Vagina (tissue), 2 donors: Measurements from ENCODE around the gene MYB. TPM values are rescaled to one million over a fixed set of nuclear protein-coding genes. Genes with fewer than 3 reads are reported as not detected.

ENCODE experiments used
- DNase-seq, 2 donors: peaks; one replicate each; pipeline ENCODE4 v3.0.0-alpha.2; 2017; ENCODE audit errors: extremely low spot score in 2 of 2
- H3K27ac ChIP-seq: fragments of 200-600 bp; sonication (generic); one replicate; pipeline ENCODE4 v1.5.1; 2019
- H3K27me3 ChIP-seq: fragments of 200-600 bp; sonication (generic); one replicate; pipeline ENCODE4 v1.5.1; 2019
- H3K36me3 ChIP-seq, 2 donors: fragments of 200-600 bp; sonication (generic); one replicate each; pipeline ENCODE4 v1.5.1; 2017 to 2019
- H3K4me1 ChIP-seq: fragments of 200-600 bp; sonication (generic); one replicate; pipeline ENCODE4 v1.5.1; 2019
- H3K4me3 ChIP-seq, 2 donors: fragments of 200-600 bp; sonication (generic); 1 replicate in 1 of 2; 2 replicates in 1 of 2; pipeline ENCODE4 v1.5.1; 2016 to 2019
- H3K9me3 ChIP-seq: fragments of 200-600 bp; sonication (generic); one replicate; pipeline ENCODE4 v1.5.1; 2019
- POLR2A ChIP-seq, 2 donors: fragments of 450-650 bp; IDR thresholded peaks; one replicate each; pipeline ENCODE4 v1.6.1; 2017; ENCODE audit warnings: antibody characterized with exemption in 2 of 2, mild to moderate bottlenecking in 2 of 2, moderate library complexity in 2 of 2
- POLR2AphosphoS5 ChIP-seq, 2 donors: sonication (generic); formaldehyde crosslinking; IDR thresholded peaks; one replicate each; pipeline ENCODE4 v1.9.0; 2017; ENCODE audit warnings: antibody characterized with exemption in 2 of 2, mild to moderate bottlenecking in 2 of 2, low read depth in 1 of 2; ENCODE audit not compliant: insufficient read depth in 1 of 2
- intact Hi-C: fragments of 100-400 bp; cut with DNase I; formaldehyde crosslinking; loops from one replicate; pipeline ENCODE4 v1.15.1; 2023
- total RNA-seq: library from RNA; depleted of rRNA; stranded (reverse); fragments of >200 nt; gene quantifications from one replicate; pipeline ENCODE4 v1.2.3, GENCODE V29; 2016
- TF ChIP-seq, protein P1 (sequence below), 3 experiments: fragments of 450-650 bp in 2 of 3; fragments of 200-600 bp in 1 of 3; sonication (generic) in 1 of 3; IDR thresholded peaks; one replicate each; pipeline ENCODE4 v1.5.1; 2017 to 2019; ENCODE audit warnings: antibody characterized with exemption in 3 of 3, mild to moderate bottlenecking in 2 of 3, moderate library complexity in 2 of 3

MYB gene
- total RNA-seq, 1 donor from 2014 or later = 2.5 TPM

DNA sequence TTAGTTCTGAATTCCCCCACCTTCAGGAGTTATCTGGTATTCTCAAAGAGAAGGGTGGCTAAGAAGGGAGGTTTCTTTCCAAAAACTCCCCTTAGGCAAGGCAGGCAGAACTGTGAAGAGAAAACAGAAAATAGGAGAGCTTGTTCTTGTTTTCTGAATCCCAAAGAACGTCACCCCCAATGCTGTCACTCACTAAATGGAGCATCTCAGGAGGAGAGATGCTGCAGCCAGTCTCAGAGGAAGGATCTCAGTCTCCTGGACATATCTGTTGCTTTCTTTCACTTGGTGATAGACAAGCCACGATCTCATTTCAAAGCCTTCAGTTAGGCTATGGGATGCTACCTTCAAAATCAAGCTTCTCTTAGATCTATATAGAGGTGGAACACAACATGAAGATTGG lies 16.1 kb upstream of the MYB start:
- Histone ChIP-seq H3K9me3 (no peaks in the 10 kb centered on the region), H3K27me3 (no peaks in the 10 kb centered on the region), H3K4me1 (no peaks in the 10 kb centered on the region), H3K4me3 (no peak overlapping the region), H3K36me3 (no peaks in the 10 kb centered on the region), H3K27ac (no peak overlapping the region)
- TF ChIP-seq POLR2A (IDR thresholded peaks at IDR 0.05) (no peak), POLR2AphosphoS5 (IDR thresholded peaks at IDR 0.05; ENCODE audit: insufficient read depth in 1 of 2, low read depth in 1 of 2) (no peak)
- TF ChIP-seq, protein P1, sequence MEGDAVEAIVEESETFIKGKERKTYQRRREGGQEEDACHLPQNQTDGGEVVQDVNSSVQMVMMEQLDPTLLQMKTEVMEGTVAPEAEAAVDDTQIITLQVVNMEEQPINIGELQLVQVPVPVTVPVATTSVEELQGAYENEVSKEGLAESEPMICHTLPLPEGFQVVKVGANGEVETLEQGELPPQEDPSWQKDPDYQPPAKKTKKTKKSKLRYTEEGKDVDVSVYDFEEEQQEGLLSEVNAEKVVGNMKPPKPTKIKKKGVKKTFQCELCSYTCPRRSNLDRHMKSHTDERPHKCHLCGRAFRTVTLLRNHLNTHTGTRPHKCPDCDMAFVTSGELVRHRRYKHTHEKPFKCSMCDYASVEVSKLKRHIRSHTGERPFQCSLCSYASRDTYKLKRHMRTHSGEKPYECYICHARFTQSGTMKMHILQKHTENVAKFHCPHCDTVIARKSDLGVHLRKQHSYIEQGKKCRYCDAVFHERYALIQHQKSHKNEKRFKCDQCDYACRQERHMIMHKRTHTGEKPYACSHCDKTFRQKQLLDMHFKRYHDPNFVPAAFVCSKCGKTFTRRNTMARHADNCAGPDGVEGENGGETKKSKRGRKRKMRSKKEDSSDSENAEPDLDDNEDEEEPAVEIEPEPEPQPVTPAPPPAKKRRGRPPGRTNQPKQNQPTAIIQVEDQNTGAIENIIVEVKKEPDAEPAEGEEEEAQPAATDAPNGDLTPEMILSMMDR (IDR thresholded peaks at IDR 0.05) = no peak
- intact Hi-C loops = no loop called here
- DNase-seq = no peak

- no peak for DNase-seq
- H3K4me3 ChIP-seq = no peak overlapping the region
- intact Hi-C loops = no loop called here
- H3K36me3 ChIP-seq = no peaks in the 10 kb centered on the region
- no peak overlapping the region for H3K27ac ChIP-seq
- H3K9me3 ChIP-seq = no peaks in the 10 kb centered on the region
- H3K27me3 ChIP-seq = no peaks in the 10 kb centered on the region
- no peaks in the 10 kb centered on the region for H3K4me1 ChIP-seq
- no peak for TF ChIP-seq POLR2AphosphoS5 (IDR thresholded peaks at IDR 0.05; ENCODE audit: insufficient read depth in 1 of 2, low read depth in 1 of 2)
- no peak for TF ChIP-seq POLR2A (IDR thresholded peaks at IDR 0.05)
- TF ChIP-seq, protein P1 (IDR thresholded peaks at IDR 0.05) = no peak
These were observed 14.6 kb upstream of the MYB start for GRCh38 chr6:135166515-135166914.

DNA sequence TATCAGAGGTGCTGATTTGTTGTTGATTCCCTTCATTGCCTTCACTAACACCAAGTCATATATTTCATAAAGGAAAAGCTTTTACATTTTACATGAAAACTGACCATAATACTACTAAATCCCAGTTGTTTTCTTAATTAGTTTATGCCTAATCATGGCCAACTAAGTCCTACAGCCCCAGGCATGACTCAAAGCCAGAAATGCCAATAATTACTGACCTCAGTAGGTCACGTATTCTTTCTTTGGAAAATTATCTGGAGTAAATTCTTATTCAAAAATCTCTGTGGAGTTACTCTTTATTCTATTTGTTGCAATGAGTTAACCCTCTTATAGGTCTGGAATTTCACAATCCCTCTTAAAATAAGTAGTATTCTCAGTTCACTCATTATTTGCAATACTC lies 13.5 kb upstream of the MYB start:
- Histone ChIP-seq H3K27me3 (no peaks in the 10 kb centered on the region), H3K4me1 (no peaks in the 10 kb centered on the region), H3K4me3 (no peak overlapping the region), H3K9me3 (no peaks in the 10 kb centered on the region), H3K27ac (no peak overlapping the region), H3K36me3 (no peaks in the 10 kb centered on the region)
- DNase-seq = no peak
- TF ChIP-seq, protein P1 (IDR thresholded peaks at IDR 0.05) = no peak
- no peak for TF ChIP-seq POLR2A (IDR thresholded peaks at IDR 0.05)
- intact Hi-C loops = no loop called here

DNA sequence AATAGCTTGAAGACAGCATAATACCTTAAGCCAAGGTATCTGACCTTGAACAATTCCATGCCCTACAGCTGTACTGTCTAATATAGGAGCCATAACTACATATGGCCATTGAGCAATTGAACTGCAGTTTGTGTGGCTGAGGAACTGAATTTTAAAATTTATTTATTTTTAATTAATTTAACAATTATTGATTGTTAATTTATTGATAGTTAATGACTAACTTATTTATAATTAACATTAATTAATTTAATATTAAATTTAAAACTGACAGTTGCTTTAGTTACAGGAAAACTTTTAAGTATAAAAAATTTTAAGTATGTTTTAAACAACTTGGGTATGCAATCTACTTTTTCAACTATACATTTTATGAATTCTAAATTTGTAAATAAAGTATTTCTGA lies 12.3 kb upstream of the MYB start:
- Histone ChIP-seq H3K4me1 (no peaks in the 10 kb centered on the region), H3K4me3 (no peak overlapping the region), H3K9me3 (no peaks in the 10 kb centered on the region), H3K27ac (no peak overlapping the region), H3K27me3 (no peaks in the 10 kb centered on the region), H3K36me3 (no peaks in the 10 kb centered on the region)
- intact Hi-C loops = no loop called here
- no peak for DNase-seq
- no peak for TF ChIP-seq POLR2AphosphoS5 (IDR thresholded peaks at IDR 0.05; ENCODE audit: insufficient read depth in 1 of 2, low read depth in 1 of 2)
- TF ChIP-seq, protein P1 (IDR thresholded peaks at IDR 0.05) = no peak
- TF ChIP-seq POLR2A (IDR thresholded peaks at IDR 0.05) = no peak

- Histone ChIP-seq H3K4me1 (no peaks in the 10 kb centered on the region), H3K36me3 (no peaks in the 10 kb centered on the region), H3K27ac (peak overlapping the region; percentile 12), H3K27me3 (no peaks in the 10 kb centered on the region), H3K4me3 (no peak overlapping the region), H3K9me3 (no peaks in the 10 kb centered on the region)
- DNase-seq = no peak
- intact Hi-C loops = no loop called here
- TF ChIP-seq POLR2AphosphoS5 (IDR thresholded peaks at IDR 0.05; ENCODE audit: insufficient read depth in 1 of 2, low read depth in 1 of 2) = no peak
- TF ChIP-seq POLR2A (IDR thresholded peaks at IDR 0.05) = no peak
- TF ChIP-seq, protein P1 (IDR thresholded peaks at IDR 0.05) = no peak
These were observed 10.9 kb upstream of the MYB start for GRCh38 chr6:135170238-135170637.
